CD4-positive, CD25-positive, alpha-beta regulatory T cell (primary cell): ENCODE results near the gene KIF26B. TPM values are rescaled to one million over a fixed set of nuclear protein-coding genes. Genes with fewer than 3 reads are reported as not detected.

Source experiments
- ATAC-seq, 2 donors: fragments of 150-1000 bp; cut with Tn5 transposase; one replicate each; pipeline ENCODE4 v1.10.0; 2021; ENCODE audit warnings: low read depth in 2 of 2, moderate number of reproducible peaks in 2 of 2, moderate library complexity in 1 of 2
- DNase-seq, 3 donors: peaks; one replicate each; pipeline versions ENCODE4 v3.0.0 to v3.0.0-alpha.2; 2012 to 2022; ENCODE audit warnings: mixed read lengths in 1 of 3
- H3K27ac ChIP-seq: one replicate; pipeline ENCODE4 v1.7.0; 2013; ENCODE audit warnings: mild to moderate bottlenecking, low read length; ENCODE audit not compliant: insufficient read depth, poor library complexity, severe bottlenecking
- H3K27me3 ChIP-seq: one replicate; pipeline ENCODE4 v1.7.0; 2013; ENCODE audit warnings: low read length; ENCODE audit not compliant: control insufficient read depth, insufficient read depth
- H3K36me3 ChIP-seq: one replicate; pipeline ENCODE4 v1.7.0; 2013; ENCODE audit warnings: mild to moderate bottlenecking, low read length, moderate library complexity; ENCODE audit not compliant: control insufficient read depth, insufficient read depth
- H3K4me1 ChIP-seq: 2 replicates; pipeline ENCODE4 v1.7.0; 2013; ENCODE audit warnings: mild to moderate bottlenecking, low read length; ENCODE audit not compliant: insufficient read depth, control insufficient read depth, poor library complexity, severe bottlenecking
- H3K4me3 ChIP-seq: one replicate; pipeline ENCODE4 v1.7.0; 2013; ENCODE audit warnings: low read depth, mild to moderate bottlenecking, low read length, moderate library complexity
- H3K9me3 ChIP-seq, 2 experiments: 1 replicate in 1 of 2; 2 replicates in 1 of 2; pipeline ENCODE4 v1.7.0; 2013; ENCODE audit warnings: low read length in 2 of 2, mild to moderate bottlenecking in 1 of 2, moderate library complexity in 1 of 2; ENCODE audit not compliant: control insufficient read depth in 2 of 2
- H3K27ac Mint-ChIP-seq, 3 donors: one replicate each; pipeline ENCODE4 v1.8.0; 2020 to 2022; ENCODE audit warnings: mild to moderate bottlenecking in 3 of 3, mixed read lengths in 3 of 3, moderate library complexity in 2 of 3
- H3K27me3 Mint-ChIP-seq: one replicate; pipeline ENCODE4 v1.8.0; 2022; ENCODE audit warnings: mild to moderate bottlenecking, mixed read lengths
- H3K36me3 Mint-ChIP-seq: one replicate; pipeline ENCODE4 v1.8.0; 2020; ENCODE audit warnings: mixed read lengths
- H3K4me1 Mint-ChIP-seq, 4 donors: one replicate each; pipeline ENCODE4 v1.8.0; 2020 to 2022; ENCODE audit warnings: mixed read lengths in 4 of 4, mild to moderate bottlenecking in 1 of 4
- H3K4me3 Mint-ChIP-seq, 4 donors: one replicate each; pipeline ENCODE4 v1.8.0; 2020 to 2022; ENCODE audit warnings: mild to moderate bottlenecking in 4 of 4, mixed read lengths in 4 of 4, moderate library complexity in 3 of 4
- H3K9me3 Mint-ChIP-seq, 7 donors: one replicate each; pipeline ENCODE4 v1.8.0; 2020 to 2022; ENCODE audit warnings: mixed read lengths in 7 of 7, mild to moderate bottlenecking in 3 of 7, moderate library complexity in 2 of 7
- polyA plus RNA-seq, 4 donors: library from polyadenylated mRNA; unstranded; fragments of 300-500 nt; fragmentation: Illumina TruSeq; gene quantifications; one replicate each; pipeline ENCODE4 v1.2.3, GENCODE V29; 2021
- total RNA-seq: library from RNA; stranded (reverse); gene quantifications from one replicate; pipeline ENCODE4 v1.2.3, GENCODE V29; 2022

The KIF26B gene
- total and polyA plus RNA-seq, 5 donors from 2014 or later = not detected

DNA sequence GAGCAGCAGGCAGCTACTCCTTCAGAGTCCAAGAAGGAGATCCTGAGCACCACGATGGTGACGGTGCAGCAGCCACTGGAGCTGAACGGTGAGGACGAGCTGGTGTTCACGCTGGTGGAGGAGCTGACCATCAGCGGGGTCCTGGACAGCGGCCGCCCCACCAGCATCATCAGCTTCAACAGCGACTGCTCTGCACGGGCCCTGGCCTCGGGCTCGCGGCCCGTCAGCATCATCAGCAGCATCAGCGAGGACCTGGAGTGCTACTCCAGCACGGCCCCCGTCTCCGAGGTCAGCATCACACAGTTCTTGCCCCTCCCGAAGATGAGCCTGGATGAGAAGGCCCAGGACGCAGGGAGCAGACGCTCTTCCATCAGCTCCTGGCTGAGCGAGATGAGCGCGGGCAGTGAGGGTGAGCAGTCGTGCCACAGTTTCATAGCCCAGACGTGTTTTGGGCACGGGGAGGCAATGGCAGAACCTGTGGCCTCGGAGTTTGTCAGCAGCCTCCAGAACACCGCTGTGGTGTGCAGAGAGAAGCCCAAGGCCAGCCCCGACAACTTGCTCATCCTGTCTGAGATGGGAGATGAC lies 531.8 kb downstream of the KIF26B start:
- no peaks in the 10 kb centered on the region for H3K36me3 ChIP-seq
- H3K9me3 ChIP-seq = no peaks in the 10 kb centered on the region
- H3K27ac ChIP-seq = no peak overlapping the region
- ATAC-seq = no peak
- H3K4me1 ChIP-seq = no peaks in the 10 kb centered on the region
- no peak for DNase-seq
- H3K4me3 ChIP-seq = no peak overlapping the region
- H3K4me1 Mint-ChIP-seq = peaks cover 0 to 2% (median 0%) of the 10 kb centered on the region in 4 donors
- H3K27ac Mint-ChIP-seq = no peak overlapping the region
- H3K27me3 Mint-ChIP-seq = no peaks in the 10 kb centered on the region
- no peaks in the 10 kb centered on the region for H3K36me3 Mint-ChIP-seq
- no peak overlapping the region for H3K4me3 Mint-ChIP-seq
- H3K27me3 ChIP-seq = no peaks in the 10 kb centered on the region
- peaks cover 0 to 3% (median 0%) of the 10 kb centered on the region in 7 donors for H3K9me3 Mint-ChIP-seq

DNA sequence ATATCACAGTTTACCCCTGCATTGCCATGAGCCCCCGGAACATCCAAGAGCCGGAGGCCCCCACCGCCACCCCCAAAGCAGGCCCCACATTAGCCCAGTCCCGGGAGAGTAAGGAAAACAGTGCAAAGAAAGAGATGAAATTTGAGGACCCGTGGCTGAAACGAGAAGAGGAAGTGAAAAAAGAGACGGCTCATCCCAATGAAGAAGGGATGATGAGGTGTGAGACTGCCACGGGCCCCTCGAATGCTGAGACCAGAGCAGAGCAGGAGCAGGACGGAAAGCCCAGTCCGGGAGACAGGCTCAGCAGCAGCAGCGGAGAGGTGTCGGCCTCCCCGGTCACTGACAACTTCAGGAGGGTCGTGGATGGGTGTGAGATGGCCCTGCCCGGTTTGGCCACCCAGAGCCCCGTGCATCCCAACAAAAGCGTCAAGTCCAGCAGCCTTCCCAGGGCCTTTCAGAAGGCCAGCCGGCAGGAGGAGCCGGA lies 532.4 kb downstream of the KIF26B start:
- ATAC-seq (no peak), DNase-seq (no peak)
- H3K27ac Mint-ChIP-seq = no peak overlapping the region
- no peaks in the 10 kb centered on the region for H3K27me3 Mint-ChIP-seq
- no peaks in the 10 kb centered on the region for H3K36me3 ChIP-seq
- peaks cover 0 to 3% (median 0%) of the 10 kb centered on the region in 7 donors for H3K9me3 Mint-ChIP-seq
- H3K9me3 ChIP-seq = no peaks in the 10 kb centered on the region
- no peaks in the 10 kb centered on the region for H3K36me3 Mint-ChIP-seq
- H3K27ac ChIP-seq = no peak overlapping the region
- peaks cover 0 to 2% (median 0%) of the 10 kb centered on the region in 4 donors for H3K4me1 Mint-ChIP-seq
- H3K4me1 ChIP-seq = no peaks in the 10 kb centered on the region
- H3K4me3 Mint-ChIP-seq = no peak overlapping the region
- H3K4me3 ChIP-seq = no peak overlapping the region
- H3K27me3 ChIP-seq = no peaks in the 10 kb centered on the region

DNA sequence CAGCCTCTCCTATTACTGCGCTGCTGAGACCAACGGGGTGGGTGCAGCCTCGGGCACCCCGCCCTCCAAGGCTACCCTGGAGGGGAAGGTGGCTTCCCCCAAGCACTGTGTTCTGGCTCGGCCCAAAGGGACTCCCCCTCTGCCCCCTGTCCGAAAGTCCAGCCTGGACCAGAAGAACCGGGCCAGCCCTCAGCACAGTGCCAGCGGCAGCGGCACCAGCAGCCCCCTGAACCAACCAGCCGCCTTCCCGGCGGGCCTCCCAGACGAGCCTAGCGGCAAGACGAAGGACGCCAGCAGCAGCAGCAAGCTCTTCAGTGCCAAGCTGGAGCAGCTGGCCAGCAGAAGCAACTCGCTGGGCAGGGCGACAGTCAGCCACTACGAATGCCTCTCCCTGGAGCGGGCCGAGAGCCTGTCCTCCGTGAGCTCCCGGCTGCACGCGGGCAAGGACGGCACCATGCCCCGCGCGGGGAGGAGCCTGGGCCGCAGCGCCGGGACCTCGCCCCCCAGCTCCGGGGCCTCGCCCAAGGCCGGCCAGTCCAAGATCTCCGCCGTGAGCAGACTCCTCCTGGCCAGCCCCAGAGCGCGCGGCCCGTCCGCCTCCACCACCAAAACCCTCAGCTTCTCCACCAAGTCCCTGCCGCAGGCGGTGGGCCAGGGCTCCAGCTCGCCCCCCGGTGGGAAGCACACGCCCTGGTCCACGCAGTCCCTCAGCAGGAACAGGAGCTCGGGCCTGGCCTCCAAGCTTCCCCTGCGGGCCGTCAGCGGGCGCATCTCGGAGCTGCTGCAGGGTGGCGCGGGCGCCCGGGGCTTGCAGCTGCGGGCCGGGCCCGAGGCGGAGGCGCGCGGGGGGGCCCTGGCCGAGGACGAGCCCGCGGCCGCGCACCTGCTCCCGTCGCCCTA lies 533.1 kb downstream of the KIF26B start:
- DNase-seq = no peak
- Histone ChIP-seq H3K27me3 (no peaks in the 10 kb centered on the region), H3K36me3 (no peaks in the 10 kb centered on the region), H3K4me1 (no peaks in the 10 kb centered on the region), H3K9me3 (no peaks in the 10 kb centered on the region), H3K4me3 (no peak overlapping the region), H3K27ac (no peak overlapping the region)
- Mint-ChIP-seq H3K9me3 (peaks cover 0 to 3% (median 0%) of the 10 kb centered on the region in 7 donors), H3K4me1 (peaks cover 0 to 2% (median 0%) of the 10 kb centered on the region in 4 donors), H3K4me3 (no peak overlapping the region), H3K36me3 (no peaks in the 10 kb centered on the region), H3K27me3 (no peaks in the 10 kb centered on the region), H3K27ac (no peak overlapping the region)
- ATAC-seq = no peak

DNA sequence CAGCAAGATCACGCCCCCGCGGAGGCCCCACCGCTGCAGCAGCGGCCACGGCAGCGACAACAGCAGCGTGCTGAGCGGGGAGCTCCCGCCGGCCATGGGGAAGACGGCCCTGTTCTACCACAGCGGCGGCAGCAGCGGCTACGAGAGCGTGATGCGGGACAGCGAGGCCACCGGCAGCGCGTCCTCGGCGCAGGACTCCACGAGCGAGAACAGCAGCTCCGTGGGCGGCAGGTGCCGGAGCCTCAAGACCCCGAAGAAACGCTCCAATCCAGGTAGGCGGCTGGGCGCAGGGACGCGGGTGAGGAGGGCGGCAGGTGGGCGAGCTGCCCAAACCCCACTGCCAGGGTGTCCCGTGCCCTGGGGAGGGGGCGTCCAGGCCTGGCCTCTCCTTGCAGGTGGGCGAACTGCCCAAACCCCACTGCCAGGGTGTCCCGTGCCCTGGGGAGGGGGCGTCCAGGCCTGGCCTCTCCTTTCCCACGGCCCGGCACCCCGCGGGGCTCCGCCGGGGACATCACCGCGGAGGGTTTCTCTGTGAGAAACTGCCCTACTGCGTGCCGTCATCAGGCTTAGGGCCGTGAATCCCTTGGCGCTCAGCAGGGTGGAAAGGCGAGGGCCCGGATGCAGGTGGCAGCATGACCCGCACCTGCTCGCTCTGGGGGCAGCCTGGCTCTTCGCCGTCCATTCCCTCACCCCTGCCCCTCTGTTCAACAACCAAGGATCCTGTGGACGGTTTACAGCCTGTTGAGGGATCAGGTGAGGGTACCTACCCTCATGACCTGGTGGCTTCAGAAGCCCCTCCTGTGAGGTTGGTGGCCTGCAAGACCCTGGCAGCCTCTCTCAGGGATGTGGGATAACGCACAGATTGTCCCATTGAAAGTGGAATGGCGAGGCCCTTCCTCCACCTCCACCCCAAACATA lies 534.0 kb downstream of the KIF26B start:
- Histone ChIP-seq H3K36me3 (no peaks in the 10 kb centered on the region), H3K27ac (no peak overlapping the region), H3K4me3 (no peak overlapping the region), H3K9me3 (no peaks in the 10 kb centered on the region), H3K4me1 (no peaks in the 10 kb centered on the region), H3K27me3 (no peaks in the 10 kb centered on the region)
- peaks cover 0 to 3% (median 0%) of the 10 kb centered on the region in 7 donors for H3K9me3 Mint-ChIP-seq
- no peak for DNase-seq
- no peak overlapping the region for H3K4me3 Mint-ChIP-seq
- no peak for ATAC-seq
- no peak overlapping the region for H3K27ac Mint-ChIP-seq
- H3K36me3 Mint-ChIP-seq = no peaks in the 10 kb centered on the region
- H3K4me1 Mint-ChIP-seq = peaks cover 0 to 2% (median 0%) of the 10 kb centered on the region in 4 donors
- no peaks in the 10 kb centered on the region for H3K27me3 Mint-ChIP-seq

DNA sequence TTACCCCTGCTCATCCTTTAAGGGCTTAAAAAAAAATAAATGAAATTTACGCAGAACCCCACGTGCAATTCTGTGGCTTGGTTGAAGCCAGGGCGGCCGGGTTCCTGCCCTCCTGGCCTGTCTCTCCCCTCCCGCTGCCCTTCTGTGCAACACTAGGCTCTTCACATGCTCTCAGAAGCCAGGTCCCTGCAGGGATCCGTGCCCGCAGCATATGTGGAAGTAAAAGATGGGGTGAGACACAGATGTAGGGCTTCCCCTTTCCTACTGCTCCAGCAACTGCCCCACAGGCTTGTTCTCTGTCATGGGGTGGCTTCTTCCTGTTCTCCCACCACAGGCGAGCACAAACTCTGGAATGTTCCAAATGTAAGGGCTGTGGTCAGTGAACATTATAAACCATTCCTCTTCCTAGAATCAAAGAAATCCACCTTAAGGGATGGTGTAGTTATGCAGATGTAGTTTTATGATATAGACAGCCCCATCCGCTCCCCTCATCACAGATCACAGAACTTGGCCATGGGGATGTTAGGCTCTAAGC lies 535.4 kb downstream of the KIF26B start:
- ATAC-seq (no peak), DNase-seq (no peak)
- no peak overlapping the region for H3K4me3 Mint-ChIP-seq
- Histone ChIP-seq H3K27ac (no peak overlapping the region), H3K9me3 (no peaks in the 10 kb centered on the region), H3K4me1 (no peaks in the 10 kb centered on the region), H3K36me3 (no peaks in the 10 kb centered on the region), H3K4me3 (no peak overlapping the region), H3K27me3 (no peaks in the 10 kb centered on the region)
- H3K4me1 Mint-ChIP-seq = peaks cover 0 to 2% (median 0%) of the 10 kb centered on the region in 4 donors
- H3K9me3 Mint-ChIP-seq = peaks cover 0 to 3% (median 0%) of the 10 kb centered on the region in 7 donors
- no peak overlapping the region for H3K27ac Mint-ChIP-seq
- no peaks in the 10 kb centered on the region for H3K27me3 Mint-ChIP-seq
- H3K36me3 Mint-ChIP-seq = no peaks in the 10 kb centered on the region

DNA sequence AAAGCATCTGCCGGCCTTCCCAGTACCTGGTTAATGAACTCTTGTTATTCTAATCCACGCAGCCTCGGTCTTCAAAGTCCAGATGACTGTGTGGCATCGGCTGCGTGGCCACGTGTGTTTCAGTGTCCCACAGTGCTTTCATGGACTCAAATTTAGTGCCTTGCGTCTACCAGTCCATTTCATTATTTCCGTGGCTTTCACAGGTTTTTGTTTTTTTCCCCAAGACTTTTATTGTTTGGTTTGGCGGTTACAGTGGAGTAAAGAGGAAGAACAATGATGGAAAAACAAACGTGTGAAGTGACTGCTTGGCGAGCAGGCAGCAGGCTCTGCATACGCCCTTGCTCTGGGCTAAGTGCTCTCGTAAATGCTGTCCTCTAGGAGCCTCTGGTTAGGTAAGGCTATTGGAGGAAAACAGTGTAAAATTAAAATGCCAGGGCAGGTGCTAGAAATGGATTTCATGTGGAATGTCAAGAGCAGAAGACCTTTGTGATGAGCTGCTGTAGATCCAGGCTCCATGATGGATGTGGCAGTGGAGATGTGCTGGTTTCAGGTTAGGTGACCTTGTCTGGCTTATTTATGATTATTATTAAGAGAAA lies 536.3 kb downstream of the KIF26B start:
- no peaks in the 10 kb centered on the region for H3K4me1 ChIP-seq
- peaks cover 0 to 3% (median 0%) of the 10 kb centered on the region in 7 donors for H3K9me3 Mint-ChIP-seq
- no peak overlapping the region for H3K27ac Mint-ChIP-seq
- H3K36me3 Mint-ChIP-seq = no peaks in the 10 kb centered on the region
- no peaks in the 10 kb centered on the region for H3K36me3 ChIP-seq
- peaks cover 0 to 2% (median 0%) of the 10 kb centered on the region in 4 donors for H3K4me1 Mint-ChIP-seq
- no peak overlapping the region for H3K27ac ChIP-seq
- no peaks in the 10 kb centered on the region for H3K27me3 ChIP-seq
- no peak for DNase-seq
- no peak overlapping the region for H3K4me3 Mint-ChIP-seq
- no peak overlapping the region for H3K4me3 ChIP-seq
- ATAC-seq = no peak
- no peaks in the 10 kb centered on the region for H3K27me3 Mint-ChIP-seq
- no peaks in the 10 kb centered on the region for H3K9me3 ChIP-seq

DNA sequence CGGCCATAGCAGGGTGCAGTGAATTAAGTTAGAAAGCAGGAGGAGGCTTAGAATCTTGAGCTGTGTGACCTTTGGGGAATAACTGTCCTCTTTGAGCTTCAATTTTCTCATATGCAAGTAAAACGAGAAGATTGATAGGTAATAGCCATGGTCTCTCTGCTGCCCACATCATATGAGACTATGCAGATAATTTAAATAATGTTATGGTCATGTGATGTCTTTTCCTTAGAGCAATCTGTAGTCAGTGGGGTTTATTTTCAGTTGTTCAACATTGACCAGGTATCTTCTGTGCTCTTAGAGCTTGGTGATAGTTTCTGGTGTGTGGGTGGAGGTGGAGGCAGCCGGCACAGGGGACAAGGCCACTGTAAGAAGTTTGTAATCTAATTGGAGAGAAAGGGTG lies 537.1 kb downstream of the KIF26B start:
- peaks cover 0 to 2% (median 0%) of the 10 kb centered on the region in 4 donors for H3K4me1 Mint-ChIP-seq
- H3K27ac Mint-ChIP-seq = no peak overlapping the region

More for the DNA sequence above, 537.1 kb downstream of the KIF26B start:
- no peak for ATAC-seq
- Histone ChIP-seq H3K4me3 (no peak overlapping the region), H3K36me3 (no peaks in the 10 kb centered on the region), H3K27ac (no peak overlapping the region), H3K4me1 (no peaks in the 10 kb centered on the region), H3K27me3 (no peaks in the 10 kb centered on the region), H3K9me3 (no peaks in the 10 kb centered on the region)
- H3K9me3 Mint-ChIP-seq = peaks cover 0 to 3% (median 0%) of the 10 kb centered on the region in 7 donors
- no peaks in the 10 kb centered on the region for H3K27me3 Mint-ChIP-seq
- DNase-seq = no peak
- no peak overlapping the region for H3K4me3 Mint-ChIP-seq
- H3K36me3 Mint-ChIP-seq = no peaks in the 10 kb centered on the region
